HG03442 (cell line): Measurements from ENCODE around the gene SUPT20HL1.
"Not testable (repeated sequence)": the region's sequence is repeated elsewhere in the genome, so short reads cannot be mapped to it uniquely, and the experiment has no call there.

Experiments
- ATAC-seq: cut with Tn5 transposase; IDR thresholded peaks from one replicate; pipeline ENCODE4 v1.9.1; 2021; ENCODE audit warnings: mild to moderate bottlenecking, moderate library complexity; ENCODE audit not compliant: unreplicated experiment

SUPT20HL1 gene

GRCh38 chrX:24362089-24362745, 1.8 kb downstream of the SUPT20HL1 start:
- ATAC-seq, result not testable (repeated sequence)

GRCh38 chrX:24363432-24364181, 3.2 kb downstream of the SUPT20HL1 start:
- not testable (repeated sequence) for ATAC-seq

GRCh38 chrX:24364326-24364725, 3.9 kb downstream of the SUPT20HL1 start:
- ATAC-seq, result no peak

GRCh38 chrX:24364851-24365538, 4.6 kb downstream of the SUPT20HL1 start:
- ATAC-seq, result no peak

- ATAC-seq, result not testable (repeated sequence)
These were observed 6.4 kb downstream of the SUPT20HL1 start for GRCh38 chrX:24366762-24367400.

- no peak for ATAC-seq
These were observed 9.4 kb downstream of the SUPT20HL1 start for GRCh38 chrX:24369816-24370215.

- ATAC-seq, result peak; percentile 75
These were observed 11.0 kb downstream of the SUPT20HL1 start for GRCh38 chrX:24371391-24371972.

- ATAC-seq, result no peak
These were observed 11.8 kb downstream of the SUPT20HL1 start for GRCh38 chrX:24372021-24372763.

GRCh38 chrX:24375600-24376131, 15.2 kb downstream of the SUPT20HL1 start:
- ATAC-seq, result no peak

- no peak for ATAC-seq
These were observed 16.0 kb downstream of the SUPT20HL1 start for GRCh38 chrX:24376403-24376802.

GRCh38 chrX:24377195-24377594, 16.8 kb downstream of the SUPT20HL1 start:
- no peak for ATAC-seq

- ATAC-seq, result no peak
These were observed 17.6 kb downstream of the SUPT20HL1 start for GRCh38 chrX:24377911-24378468.

- no peak for ATAC-seq
These were observed 18.3 kb downstream of the SUPT20HL1 start for GRCh38 chrX:24378706-24379105.

GRCh38 chrX:24380262-24381187, 20.1 kb downstream of the SUPT20HL1 start:
- no peak for ATAC-seq

GRCh38 chrX:24382315-24382714, 21.9 kb downstream of the SUPT20HL1 start:
- not testable (repeated sequence) for ATAC-seq

GRCh38 chrX:24387724-24388123, 27.3 kb downstream of the SUPT20HL1 start:
- ATAC-seq, result no peak

- ATAC-seq, result no peak
These were observed 30.9 kb downstream of the SUPT20HL1 start for GRCh38 chrX:24391389-24391788.

GRCh38 chrX:24391843-24392242, 31.4 kb downstream of the SUPT20HL1 start:
- no peak for ATAC-seq

GRCh38 chrX:24392709-24393108, 32.3 kb downstream of the SUPT20HL1 start:
- no peak for ATAC-seq
